GM19025 (cell line): ENCODE data around the gene PAK4.
"Not testable (repeated sequence)": the region's sequence is repeated elsewhere in the genome, so short reads cannot be mapped to it uniquely, and the experiment has no call there.

Experiments
- ATAC-seq: cut with Tn5 transposase; IDR thresholded peaks from one replicate; pipeline ENCODE4 v1.9.1; 2021; ENCODE audit warnings: mild to moderate bottlenecking, low read depth, moderate library complexity; ENCODE audit not compliant: unreplicated experiment

Gene PAK4

GRCh38 chr19:39125554-39126311, at the start of gene PAK4:
TSS of gene PAK4 (plus strand) at chr19:39125786. CDS start at chr19:39169554, 43,768 bp downstream.
- ATAC-seq: peak; percentile 95

GRCh38 chr19:39077323-39077722, 48.3 kb upstream of the PAK4 start:
- ATAC-seq: no peak

GRCh38 chr19:39078436-39079200, 47.0 kb upstream of the PAK4 start:
- no peak for ATAC-seq

GRCh38 chr19:39080431-39080830, 45.2 kb upstream of the PAK4 start:
- ATAC-seq: no peak

GRCh38 chr19:39082167-39082566, 43.4 kb upstream of the PAK4 start:
- no peak for ATAC-seq

- ATAC-seq: no peak
Observed at GRCh38 chr19:39082745-39083598, 42.6 kb upstream of the PAK4 start.

GRCh38 chr19:39083599-39083982, 42.0 kb upstream of the PAK4 start:
- no peak for ATAC-seq

GRCh38 chr19:39083983-39084731, 41.4 kb upstream of the PAK4 start, which contains the start of gene ACP7:
TSS of gene ACP7 (plus strand) at chr19:39084368. CDS start at chr19:39085270, 902 bp downstream.
- no peak for ATAC-seq

GRCh38 chr19:39084732-39085080, 40.9 kb upstream of the PAK4 start:
- no peak for ATAC-seq

GRCh38 chr19:39085392-39085791, 40.2 kb upstream of the PAK4 start:
- no peak for ATAC-seq

- ATAC-seq: no peak
Observed at GRCh38 chr19:39086386-39086785, 39.2 kb upstream of the PAK4 start.

GRCh38 chr19:39087907-39088686, 37.5 kb upstream of the PAK4 start:
- ATAC-seq: no peak

GRCh38 chr19:39090016-39090415, 35.6 kb upstream of the PAK4 start:
- ATAC-seq: not testable (repeated sequence)

GRCh38 chr19:39090881-39091280, 34.7 kb upstream of the PAK4 start:
- ATAC-seq: no peak

GRCh38 chr19:39095799-39096540, 29.6 kb upstream of the PAK4 start:
- not testable (repeated sequence) for ATAC-seq

- ATAC-seq: no peak
Observed at GRCh38 chr19:39097299-39097698, 28.3 kb upstream of the PAK4 start.

GRCh38 chr19:39097721-39098120, 27.9 kb upstream of the PAK4 start:
- ATAC-seq: no peak

- no peak for ATAC-seq
Observed at GRCh38 chr19:39098365-39099269, 27.0 kb upstream of the PAK4 start.
